Measurements from ENCODE around the gene UBE2D1.

Gene UBE2D1

GRCh38 chr10:58341422-58341821 is 6.6 kb downstream of the UBE2D1 start:
- no peak for DNase-seq (ENCODE audit: low read depth)

GRCh38 chr10:58341947-58342346 is 7.1 kb downstream of the UBE2D1 start:
- no peak for DNase-seq (ENCODE audit: low read depth)

GRCh38 chr10:58347967-58348366 is 13.2 kb downstream of the UBE2D1 start:
- no peak for DNase-seq (ENCODE audit: low read depth)

DNA sequence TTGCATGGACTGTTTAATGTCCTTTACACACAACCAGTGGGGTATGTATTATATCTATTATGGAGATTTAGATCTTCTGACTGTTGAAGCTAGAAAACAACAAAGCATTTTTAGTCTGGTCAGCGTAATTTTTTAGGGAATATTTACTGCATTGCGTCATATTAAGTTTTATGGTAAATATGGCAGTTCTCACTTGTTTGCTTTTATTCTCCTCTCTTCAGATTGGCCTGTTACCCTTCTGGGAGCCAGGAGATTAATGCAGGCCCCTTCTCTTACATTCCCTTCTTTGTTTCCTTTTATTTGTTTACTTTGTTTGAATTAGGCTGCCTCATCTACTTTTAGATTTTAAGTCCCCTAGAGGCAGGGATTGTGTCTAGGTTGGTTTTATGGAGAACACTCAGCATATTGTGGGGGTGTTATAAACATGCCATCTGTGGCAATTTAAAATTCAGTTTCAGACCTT is 13.8 kb downstream of the UBE2D1 start:
- no peak for DNase-seq (ENCODE audit: low read depth)

- no peak for DNase-seq (ENCODE audit: low read depth)
These were observed 15.2 kb downstream of the UBE2D1 start for GRCh38 chr10:58350023-58350422.

DNA sequence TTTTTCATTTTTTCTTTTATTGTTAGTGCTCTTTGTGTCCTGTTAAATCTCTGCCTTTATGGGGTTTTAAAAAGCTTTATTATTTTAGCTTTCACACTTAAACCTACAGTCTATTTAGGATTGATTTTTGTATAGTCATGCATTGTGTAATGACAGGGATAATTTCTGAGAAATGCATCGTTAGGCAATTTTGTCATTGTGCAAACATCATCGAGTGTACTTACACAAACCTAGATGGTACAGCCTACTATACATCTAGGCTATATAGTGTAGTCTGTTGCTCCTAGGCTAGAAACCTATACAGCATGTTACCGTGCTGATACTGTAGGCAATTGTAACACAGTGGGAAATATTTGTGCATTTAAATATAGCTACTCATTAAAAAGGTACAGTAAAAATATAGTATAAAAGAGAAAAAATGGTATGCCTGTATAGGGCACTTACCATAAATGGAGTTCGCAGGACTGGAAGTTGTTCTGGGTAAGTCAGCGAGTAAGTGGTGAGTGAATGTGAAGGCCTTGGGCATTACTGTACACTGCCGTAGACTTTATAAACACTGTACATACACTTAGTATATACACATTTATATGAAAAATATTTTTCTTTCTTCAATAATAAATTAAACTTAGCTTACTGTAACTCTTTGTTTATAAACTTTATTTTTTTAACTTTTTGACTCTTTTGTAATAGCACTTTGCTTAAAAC is 16.0 kb downstream of the UBE2D1 start:
- DNase-seq (ENCODE audit: low read depth) = no peak

GRCh38 chr10:58351616-58352578 is 17.1 kb downstream of the UBE2D1 start:
- DNase-seq (ENCODE audit: low read depth) = no peak

DNA sequence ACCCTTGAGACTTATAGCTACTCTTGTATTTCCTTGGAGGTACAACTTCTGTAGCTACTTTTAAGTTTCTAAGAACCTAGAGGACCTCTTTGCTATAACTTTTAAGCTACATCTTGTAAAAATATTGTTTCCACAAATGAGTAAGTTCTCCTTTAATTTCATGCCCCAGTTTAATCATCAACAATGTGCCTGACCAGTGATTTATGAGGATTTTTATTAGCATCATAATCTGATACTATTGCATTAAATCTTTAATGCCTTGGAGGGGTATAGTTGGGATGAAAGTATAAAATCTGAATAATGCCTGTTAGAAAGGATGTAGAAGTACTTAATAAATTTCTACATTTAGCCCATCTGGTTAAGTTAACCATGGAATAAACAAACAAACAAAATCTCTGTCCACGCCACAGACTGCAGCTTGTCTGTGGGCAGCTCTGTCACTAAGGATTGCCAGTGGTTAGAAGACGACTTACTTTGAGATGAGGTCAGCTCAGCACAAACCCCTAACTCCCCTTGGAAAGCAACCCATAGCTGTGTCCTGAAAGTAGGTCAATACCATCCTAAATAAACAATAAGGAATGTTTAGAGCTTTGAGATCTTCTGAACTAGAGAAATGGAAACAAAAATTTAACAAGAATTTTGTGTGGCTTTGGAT is 18.3 kb downstream of the UBE2D1 start:
- DNase-seq (ENCODE audit: low read depth) = no peak

DNA sequence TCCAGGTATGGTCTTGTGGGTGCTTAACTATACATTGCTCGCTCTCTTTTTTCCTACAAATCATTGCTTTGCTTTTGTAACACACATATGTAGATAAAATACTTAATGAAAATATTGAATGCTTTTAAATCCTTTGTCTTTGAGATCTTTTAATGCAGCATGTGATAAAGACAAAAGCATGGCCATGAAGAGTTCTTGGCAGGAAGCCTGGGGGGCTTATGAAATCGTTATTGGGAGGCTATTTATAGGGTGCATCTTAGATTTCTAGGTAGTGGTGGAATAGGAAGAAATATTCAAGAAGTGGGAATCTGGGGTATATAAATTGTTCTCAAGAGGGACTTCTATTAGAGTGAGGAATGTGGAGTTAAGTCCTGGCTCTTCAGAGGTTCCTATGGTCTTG is 21.9 kb downstream of the UBE2D1 start:
- no peak for DNase-seq (ENCODE audit: low read depth)

GRCh38 chr10:58358314-58358933 is 23.6 kb downstream of the UBE2D1 start:
- no peak for DNase-seq (ENCODE audit: low read depth)

- no peak for DNase-seq (ENCODE audit: low read depth)
These were observed 24.1 kb downstream of the UBE2D1 start for GRCh38 chr10:58358947-58359346.

GRCh38 chr10:58359541-58359940 is 24.7 kb downstream of the UBE2D1 start:
- DNase-seq (ENCODE audit: low read depth) = no peak

GRCh38 chr10:58360412-58361004 is 25.7 kb downstream of the UBE2D1 start:
- DNase-seq (ENCODE audit: low read depth) = no peak

- DNase-seq (ENCODE audit: low read depth) = no peak
These were observed 26.5 kb downstream of the UBE2D1 start for GRCh38 chr10:58361353-58361752.

GRCh38 chr10:58362027-58362789 is 27.4 kb downstream of the UBE2D1 start:
- no peak for DNase-seq (ENCODE audit: low read depth)

DNA sequence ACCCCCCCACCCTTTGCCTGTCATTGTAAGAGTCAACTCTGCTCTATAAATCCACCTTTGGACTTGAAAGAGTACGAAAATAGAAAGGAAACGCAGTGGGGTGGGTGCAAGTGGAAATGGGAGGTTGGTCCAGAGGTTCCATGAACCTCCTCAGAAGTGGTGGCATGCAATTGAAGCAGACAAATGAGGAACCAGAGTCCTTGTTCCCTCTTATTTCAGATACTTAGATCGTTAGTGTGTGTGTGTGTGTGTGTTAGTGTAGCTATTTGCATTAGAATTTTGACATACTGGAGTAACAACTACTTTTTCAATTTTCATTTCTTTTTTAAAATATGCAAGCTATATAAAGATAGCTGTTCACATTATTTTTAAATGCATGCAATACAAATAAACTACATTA is 32.3 kb downstream of the UBE2D1 start:
- DNase-seq (ENCODE audit: low read depth) = no peak

DNA sequence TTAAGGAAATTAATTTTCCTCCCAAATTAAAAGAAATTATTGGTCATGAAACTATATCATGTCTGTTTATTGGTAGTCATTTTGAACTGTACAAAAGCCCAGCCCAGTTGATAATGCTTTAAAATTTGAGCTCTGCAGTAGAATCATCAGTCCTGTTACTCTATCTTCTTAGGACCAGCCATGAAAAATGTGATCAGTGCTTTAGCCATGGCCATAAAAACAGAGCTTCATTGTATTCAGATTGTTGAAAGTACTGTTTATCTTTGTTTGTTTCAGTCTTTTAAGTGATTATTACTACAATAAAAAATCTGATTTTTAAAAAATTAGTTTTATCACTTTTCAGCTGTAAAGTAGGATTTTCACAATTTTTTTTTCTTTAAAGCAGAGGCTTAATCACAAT is 36.7 kb downstream of the UBE2D1 start:
- no peak for DNase-seq (ENCODE audit: low read depth)

- no peak for DNase-seq (ENCODE audit: low read depth)
These were observed 38.0 kb downstream of the UBE2D1 start for GRCh38 chr10:58372607-58373441.

DNA sequence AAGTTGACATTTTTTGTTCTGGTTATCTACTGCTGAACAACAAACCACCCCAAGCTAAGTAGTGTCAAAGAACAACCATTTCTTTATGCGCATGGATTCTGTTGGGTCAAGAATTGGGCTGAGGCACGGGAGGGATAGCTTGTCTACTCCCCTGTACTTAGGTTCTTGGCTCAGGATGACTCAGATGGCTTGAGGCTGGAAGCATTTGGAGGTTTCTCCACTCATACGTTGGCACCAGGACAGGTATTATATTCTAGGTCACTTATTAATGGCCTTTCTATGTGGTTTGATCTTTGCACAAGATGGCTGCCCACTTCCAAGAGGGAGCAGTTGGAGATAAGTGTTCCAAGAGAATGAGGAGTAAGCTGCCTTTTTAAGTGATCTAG is 38.6 kb downstream of the UBE2D1 start:
- no peak for DNase-seq (ENCODE audit: low read depth)

DNA sequence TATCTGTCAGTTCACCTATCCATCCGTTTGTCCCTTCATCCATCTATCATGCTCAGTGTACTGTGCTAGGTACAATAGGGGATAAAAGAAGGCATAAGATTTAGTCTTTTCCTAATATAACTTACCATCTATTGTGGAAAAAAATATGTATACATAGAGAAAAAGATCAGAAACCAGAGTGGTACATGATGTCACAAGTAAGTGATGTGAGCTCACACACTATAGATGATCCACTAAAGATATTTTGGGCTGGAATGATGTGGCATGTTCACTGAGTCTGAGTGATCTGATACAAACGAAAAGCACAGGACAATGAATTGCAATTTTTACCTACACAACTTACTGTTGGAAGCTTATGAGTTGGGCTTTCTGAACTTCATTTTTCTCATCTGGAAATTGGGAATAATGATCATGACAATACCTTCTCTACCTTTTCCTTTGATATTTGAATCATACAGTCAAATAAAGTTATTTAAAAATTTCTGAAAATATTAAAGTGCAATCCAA is 47.7 kb downstream of the UBE2D1 start:
- no peak for DNase-seq (ENCODE audit: low read depth)

Data from activated T-helper 9 cell treated with anti-CD3 and anti-CD28 coated beads, Interleukin-2, amount 50 U/mL, for 16 hours (primary cell).